Dermis blood vessel endothelial cell (primary cell): ENCODE data around the gene MYO1G. TPM values are rescaled to one million over a fixed set of nuclear protein-coding genes. Genes with fewer than 3 reads are reported as not detected.
A peak's percentile ranks its signal among the peaks of the same experiment; 100 is the strongest.

Experiments
- DNase-seq: peaks from one replicate; pipeline ENCODE4 v3.0.0; 2010
- total RNA-seq: library from RNA; depleted of rRNA; stranded (reverse); fragments of >200 nt; gene quantifications from 2 replicates; pipeline ENCODE4 v1.2.3, GENCODE V29; 2014

Gene MYO1G
- total RNA-seq, 1 donor from 2014 or later = 0.17 TPM

DNA sequence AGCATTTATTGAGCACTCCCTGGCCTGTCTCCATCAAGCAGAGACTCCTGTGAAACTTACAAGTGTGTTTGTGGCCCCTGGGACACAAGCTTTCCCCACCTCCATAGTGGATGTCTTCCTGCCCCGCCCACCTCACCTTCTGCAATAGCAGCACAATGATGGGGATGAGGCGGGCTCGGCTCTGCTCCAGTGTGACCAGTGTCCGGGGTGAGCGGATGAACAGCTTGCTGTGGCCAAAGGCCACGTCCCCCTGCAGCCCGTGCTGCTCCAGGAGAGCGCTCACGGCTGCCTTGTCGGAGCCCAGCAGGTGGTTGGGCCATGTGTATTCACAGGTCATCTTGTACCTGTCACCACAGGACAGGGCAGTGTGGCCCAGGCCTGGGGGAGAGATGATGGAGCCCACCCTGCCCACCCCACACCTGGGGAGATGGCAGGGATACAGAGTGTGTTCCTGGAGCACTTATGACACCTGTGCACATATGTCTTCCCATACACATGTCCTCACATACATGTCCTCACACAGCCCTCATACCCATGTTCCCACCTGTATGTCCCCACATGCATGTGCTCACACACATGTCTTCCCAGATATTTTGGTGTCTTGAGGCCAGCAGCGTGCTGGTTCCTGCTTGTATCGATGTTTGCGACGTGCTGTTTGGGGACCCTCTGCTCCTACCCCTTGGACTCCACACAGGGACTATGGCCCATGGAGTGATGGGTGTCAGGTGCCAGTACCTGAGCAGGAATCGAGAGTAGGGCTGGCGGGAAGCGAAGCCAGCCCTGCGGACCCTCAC, 12.7 kb downstream of the MYO1G start:
- DNase-seq = no peak

DNA sequence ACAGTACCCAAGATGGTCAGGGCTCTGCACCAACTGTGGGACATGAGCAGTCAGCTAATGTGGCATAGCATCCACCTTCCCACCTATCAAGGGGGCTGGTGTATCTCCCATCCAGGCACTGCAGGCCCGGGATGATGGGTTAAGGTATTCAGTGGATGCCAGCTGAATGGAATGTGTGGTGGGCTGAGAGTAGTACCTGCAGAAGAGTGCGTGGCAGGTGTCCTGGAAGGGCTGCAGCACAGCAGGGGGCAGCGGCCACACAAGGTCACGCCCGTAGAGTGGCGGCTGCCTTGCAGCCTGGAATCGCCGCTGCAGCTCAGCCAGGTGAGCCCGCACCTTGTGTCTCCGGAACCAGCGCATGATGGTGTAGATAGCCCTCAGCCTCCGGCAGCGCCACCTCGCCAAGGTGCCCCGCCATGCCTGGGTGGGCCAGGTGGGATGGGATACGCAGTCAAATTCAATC, 13.3 kb downstream of the MYO1G start:
- DNase-seq = no peak

DNA sequence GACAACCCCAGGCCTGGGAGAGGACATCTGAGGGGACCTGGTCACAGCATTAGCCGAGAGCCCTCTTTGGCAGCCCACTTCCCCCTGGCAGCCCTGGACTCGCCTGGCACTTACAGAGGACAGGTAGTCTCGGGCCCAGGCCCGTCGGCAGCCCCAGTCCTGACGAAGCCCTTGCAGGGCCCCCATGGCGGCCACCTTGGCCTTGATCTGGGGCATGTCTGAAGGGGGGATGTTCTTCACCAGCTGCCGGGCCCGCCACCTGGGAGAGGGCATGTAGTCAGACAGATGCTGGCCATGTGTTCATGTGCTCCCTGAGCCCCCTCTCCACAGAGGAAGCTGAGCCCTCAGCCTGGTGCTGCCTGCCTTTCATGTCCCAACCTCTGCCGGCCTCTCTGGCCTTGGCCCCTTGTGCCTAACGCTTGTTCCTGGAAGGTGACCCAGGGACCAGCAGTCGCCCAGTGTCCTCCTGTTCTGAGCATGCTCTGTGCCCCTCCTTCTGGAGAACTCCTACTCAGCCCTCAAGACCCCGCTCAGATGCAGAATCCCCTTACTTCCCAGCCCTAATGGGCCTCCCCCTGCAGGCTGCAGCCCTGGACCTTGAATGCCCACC, 13.9 kb downstream of the MYO1G start:
- DNase-seq = no peak

GRCh38 chr7:44964384-44964830, 14.4 kb downstream of the MYO1G start:
- peak; percentile 29 for DNase-seq

DNA sequence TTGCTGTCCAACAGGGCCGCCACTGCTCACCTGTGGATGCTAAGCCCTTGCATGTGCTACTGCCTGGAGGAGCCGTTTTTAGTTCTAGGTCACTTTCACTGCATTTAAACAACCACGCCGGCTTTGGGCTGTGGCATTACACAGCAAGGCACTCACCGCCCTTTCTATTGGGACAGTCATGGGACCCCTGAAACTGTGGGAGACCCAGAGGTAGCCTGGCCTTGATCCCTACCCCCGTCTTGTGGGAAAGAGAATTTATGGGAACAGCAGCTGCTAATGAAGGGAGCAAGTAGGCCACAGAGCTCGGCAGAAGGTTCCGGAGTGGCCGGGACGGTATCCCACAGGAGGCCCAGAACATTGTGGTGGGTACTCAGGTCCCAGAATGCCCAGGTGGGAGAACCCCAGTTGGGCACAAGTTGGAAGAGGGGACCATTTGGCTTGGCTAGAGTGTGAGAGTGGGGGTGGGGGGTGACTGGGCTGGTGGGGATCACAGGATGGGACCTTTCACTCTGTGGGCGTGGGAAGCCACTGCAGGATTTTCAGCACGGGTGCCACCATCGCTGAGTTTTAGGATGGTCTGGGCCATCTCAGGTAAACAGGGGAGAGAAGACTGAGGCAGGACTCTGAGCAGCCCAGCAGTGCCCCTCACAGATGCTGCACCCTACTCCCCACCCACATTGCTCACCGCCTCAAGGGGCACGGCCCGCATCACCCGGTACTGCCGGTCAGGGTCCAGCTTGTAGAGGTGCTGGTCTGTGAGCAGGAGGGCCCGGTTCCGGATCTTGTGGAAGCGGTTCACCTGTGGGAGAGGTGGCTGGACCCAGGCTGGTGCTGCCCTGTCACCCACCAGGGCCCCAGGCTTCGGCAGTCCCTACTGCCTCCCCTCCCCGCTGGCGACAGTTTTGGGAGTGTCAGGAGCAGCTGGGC, 15.2 kb downstream of the MYO1G start:
- DNase-seq = no peak

DNA sequence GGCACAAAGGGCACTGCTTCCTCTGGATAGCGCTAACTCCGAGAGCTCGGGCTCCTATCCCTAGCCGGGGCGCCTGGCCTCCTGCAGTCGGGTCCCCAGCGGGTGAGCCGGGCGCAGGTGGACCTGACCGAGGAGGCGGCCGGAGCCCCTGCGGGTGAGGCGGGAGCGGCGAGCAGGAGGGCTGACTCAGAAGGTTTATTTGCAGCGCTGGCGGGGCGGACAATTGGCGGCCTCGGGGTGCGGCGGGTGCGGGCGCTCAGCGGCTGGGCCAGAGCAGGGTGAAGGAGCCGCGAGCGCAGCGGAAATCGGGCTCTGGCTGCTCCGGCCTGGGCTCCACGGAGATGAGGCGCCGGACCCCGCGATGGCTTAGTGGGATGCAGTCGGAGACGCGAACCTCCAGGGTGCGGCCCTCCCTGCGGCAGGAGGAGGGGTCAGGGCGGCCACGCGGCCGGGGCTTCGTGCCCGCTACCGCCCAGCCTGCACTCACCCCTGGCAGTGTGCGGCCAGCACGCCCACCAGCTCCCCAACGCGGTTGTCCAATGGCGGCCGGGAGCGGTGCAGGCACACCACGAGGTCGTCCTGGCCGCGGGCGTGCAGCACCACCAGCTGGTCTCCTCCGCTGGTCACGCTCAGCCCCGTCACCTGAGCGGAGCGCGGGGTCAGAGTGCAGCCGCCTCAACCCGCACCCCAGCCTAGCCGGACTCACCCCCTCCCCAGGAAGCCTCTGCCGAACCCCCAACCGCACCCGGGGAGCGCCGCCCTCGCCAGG, 16.1 kb downstream of the MYO1G start:
- DNase-seq = peak; percentile 46

- no peak for DNase-seq
Observed at GRCh38 chr7:44961844-44962482, 16.9 kb downstream of the MYO1G start.

- DNase-seq = no peak
Observed at GRCh38 chr7:44960011-44960580, 18.7 kb downstream of the MYO1G start.

GRCh38 chr7:44959433-44959951, 19.3 kb downstream of the MYO1G start:
- DNase-seq = no peak

GRCh38 chr7:44958645-44959344, 20.0 kb downstream of the MYO1G start:
- DNase-seq = no peak

- DNase-seq = no peak
Observed at GRCh38 chr7:44956157-44956766, 22.6 kb downstream of the MYO1G start.

- no peak for DNase-seq
Observed at GRCh38 chr7:44955733-44956132, 23.1 kb downstream of the MYO1G start.

DNA sequence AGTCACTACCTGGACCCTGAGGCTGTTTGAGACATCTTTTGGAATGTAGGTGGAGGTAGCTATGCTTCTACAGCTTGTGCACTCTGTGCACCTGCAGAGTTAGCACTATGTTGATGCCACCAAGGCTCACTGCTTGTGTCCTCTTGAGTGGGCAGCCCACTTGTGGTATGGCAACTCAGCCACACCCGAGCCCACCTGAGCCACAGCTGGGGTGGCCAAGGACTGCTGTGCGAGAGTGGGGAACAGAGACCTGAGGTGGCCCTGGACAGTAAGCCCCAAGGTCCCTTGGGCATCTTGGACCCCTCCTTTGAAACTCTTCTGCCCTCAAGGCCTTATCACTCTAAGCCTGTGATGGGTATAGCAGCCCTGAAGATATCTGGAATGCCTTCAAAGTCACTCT, 25.7 kb downstream of the MYO1G start:
- no peak for DNase-seq

GRCh38 chr7:44949303-44949702, 29.5 kb downstream of the MYO1G start:
- DNase-seq = no peak

DNA sequence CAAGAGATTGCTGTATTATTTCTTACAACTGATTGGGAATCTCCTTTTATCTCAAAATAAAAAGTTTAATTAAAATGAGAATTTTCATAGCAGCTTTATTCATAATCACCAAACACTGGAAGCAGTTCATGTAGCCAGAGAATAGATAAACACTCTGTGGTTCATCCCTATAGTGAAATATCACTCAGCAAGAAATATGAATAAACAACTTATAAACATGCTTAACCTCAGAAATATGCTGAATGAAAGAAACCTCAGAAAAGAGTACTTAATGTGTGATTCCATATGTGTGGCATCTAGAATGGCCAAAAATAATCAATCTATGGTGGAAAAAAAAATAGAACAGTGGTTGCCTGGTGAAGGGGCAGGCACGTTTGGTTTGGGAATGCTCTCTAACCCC, 33.3 kb downstream of the MYO1G start:
- no peak for DNase-seq

DNA sequence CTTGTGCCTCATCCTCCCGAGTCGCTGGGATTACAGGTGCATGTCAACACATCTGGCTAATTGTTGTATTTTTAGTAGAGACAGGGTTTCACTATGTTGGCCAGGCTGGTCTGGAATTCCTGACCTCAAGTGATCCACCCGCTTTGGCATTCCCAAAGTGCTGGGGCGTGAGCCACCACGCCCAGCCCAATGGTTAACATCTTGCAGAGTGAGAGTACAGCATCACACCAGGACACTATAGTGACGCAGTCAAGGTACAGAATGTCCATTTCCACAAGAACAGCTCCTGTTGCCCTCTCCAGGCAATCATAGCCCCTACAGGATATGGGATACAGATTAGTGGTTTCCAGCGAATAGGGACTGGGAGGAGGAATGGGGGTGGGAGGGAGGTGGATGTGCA, 34.0 kb downstream of the MYO1G start:
- DNase-seq = no peak

DNA sequence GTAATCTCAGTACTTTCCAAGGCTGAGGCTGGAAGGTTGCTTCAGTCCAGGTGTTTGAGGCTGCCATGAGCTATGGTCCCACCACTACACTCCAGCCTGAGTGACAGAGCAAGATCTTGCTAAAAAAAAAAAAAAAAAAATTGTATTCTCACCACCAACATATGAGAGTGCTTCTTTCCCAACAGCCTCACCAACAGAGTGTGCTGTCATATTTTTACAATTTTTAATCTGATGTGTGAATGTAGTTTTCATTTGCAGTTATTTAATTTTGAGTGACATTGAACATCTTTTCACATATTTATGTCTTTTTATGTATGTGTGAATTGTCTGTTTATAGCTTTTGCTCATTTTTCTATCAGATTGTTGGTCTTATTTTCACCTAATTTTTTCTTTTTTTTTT, 35.2 kb downstream of the MYO1G start:
- no peak for DNase-seq

GRCh38 chr7:44937426-44937825, 41.4 kb downstream of the MYO1G start:
- no peak for DNase-seq

DNA sequence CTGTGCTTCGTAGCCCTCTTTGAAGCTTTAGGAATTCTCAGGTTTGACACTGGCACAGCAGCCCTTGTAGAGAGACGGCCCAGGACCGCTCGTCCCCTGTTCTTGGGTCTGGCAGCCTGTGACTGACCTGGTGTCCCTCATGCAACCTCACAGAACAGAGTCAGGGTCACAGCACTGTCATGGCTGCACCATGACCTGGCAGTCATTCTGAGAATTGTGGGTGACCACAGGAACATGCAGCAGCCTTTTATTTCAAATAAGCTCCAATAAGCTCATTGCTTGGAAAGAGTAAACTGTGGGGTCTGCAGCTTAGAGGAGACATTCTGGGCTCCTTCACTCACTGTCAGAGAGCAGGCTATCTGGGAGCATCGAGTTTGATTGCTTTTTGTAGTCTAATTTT, 42.5 kb downstream of the MYO1G start:
- no peak for DNase-seq

DNA sequence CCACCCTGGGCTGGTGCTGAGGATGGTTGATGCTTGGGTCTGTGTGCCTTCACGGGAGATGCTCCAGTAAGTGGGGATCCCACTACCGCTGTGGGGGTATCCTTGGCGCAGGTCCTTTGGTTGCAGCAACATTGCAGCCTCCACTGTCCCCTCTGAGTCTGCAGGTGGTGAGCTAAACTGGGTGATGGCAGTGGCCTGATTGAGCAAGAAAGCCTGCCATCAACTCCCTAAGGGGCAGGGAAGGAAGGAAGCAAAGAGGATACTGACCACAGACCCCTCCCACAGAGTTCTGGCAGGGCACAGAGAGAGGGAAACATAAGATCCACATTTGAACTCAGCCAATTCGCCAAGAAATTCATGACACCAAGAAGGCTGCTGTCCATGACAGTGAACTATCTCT, 43.2 kb downstream of the MYO1G start:
- DNase-seq = no peak
